Measurements from ENCODE around the gene HNRNPA2B1.

The HNRNPA2B1 gene

DNA sequence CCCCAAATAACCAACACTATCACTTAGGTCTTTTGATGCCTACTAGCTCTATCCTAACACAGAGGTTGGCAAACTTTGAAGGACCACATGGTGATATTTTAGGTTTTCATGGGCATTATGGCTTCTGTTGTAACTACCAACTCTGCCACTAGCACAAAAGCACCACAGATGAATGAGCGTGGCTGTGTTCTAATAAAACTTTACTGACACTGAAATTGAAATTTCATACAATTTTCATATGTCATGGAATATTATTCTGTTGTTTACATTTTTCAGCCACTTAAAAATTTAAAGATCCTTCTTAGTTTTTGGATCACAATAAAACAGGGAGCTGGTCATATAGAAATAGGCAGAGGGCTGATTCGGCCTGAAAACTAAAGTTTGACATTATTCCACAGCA is 27.4 kb upstream of the HNRNPA2B1 start:
- TF ChIP-seq, protein P1, sequence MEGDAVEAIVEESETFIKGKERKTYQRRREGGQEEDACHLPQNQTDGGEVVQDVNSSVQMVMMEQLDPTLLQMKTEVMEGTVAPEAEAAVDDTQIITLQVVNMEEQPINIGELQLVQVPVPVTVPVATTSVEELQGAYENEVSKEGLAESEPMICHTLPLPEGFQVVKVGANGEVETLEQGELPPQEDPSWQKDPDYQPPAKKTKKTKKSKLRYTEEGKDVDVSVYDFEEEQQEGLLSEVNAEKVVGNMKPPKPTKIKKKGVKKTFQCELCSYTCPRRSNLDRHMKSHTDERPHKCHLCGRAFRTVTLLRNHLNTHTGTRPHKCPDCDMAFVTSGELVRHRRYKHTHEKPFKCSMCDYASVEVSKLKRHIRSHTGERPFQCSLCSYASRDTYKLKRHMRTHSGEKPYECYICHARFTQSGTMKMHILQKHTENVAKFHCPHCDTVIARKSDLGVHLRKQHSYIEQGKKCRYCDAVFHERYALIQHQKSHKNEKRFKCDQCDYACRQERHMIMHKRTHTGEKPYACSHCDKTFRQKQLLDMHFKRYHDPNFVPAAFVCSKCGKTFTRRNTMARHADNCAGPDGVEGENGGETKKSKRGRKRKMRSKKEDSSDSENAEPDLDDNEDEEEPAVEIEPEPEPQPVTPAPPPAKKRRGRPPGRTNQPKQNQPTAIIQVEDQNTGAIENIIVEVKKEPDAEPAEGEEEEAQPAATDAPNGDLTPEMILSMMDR (IDR thresholded peaks at IDR 0.05; ENCODE audit: low read depth, low read length): no peak
- DNase-seq (ENCODE audit: extremely low read depth, low read depth): no peak

DNA sequence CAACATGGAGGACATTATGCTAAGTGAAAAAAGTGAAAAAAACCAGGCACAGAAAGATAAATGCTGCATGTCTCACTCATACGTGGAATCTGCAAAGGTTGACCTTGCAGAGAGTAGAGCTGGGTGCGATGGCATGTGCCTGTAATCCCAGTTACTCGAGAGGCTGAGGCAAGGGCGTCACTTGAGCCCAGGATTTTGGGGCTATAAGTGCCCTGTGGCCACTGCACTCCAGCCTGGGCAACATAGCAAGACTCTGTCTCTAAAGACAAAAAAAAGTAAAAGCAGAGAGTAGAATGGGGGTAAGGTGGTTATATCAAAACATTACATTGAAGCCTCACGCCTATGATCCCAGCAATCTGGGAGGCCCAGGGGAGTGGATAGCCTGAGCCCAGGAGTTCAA is 23.8 kb upstream of the HNRNPA2B1 start:
- DNase-seq (ENCODE audit: extremely low read depth, low read depth): no peak
- TF ChIP-seq, protein P1 (IDR thresholded peaks at IDR 0.05; ENCODE audit: low read depth, low read length): no peak

DNA sequence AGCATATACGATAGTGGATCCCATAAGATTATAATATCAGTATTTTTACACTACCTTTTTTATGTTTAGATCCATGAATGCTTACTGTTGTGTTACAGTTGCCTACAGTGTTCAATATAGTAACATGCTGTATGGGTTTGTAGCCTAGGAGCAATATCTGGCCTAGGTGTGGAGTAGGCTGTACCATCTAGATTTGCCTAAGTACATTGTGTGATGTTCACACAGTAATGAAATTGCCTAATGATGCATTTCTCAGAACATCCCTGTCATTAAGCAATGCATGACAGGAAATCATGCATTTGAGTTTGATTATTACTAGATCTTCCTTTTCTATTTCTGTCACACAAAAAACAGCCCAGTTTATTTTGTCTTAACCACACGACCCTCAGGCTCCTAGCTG is 15.5 kb upstream of the HNRNPA2B1 start:
- DNase-seq (ENCODE audit: extremely low read depth, low read depth): no peak
- TF ChIP-seq, protein P1 (IDR thresholded peaks at IDR 0.05; ENCODE audit: low read depth, low read length): no peak

DNA sequence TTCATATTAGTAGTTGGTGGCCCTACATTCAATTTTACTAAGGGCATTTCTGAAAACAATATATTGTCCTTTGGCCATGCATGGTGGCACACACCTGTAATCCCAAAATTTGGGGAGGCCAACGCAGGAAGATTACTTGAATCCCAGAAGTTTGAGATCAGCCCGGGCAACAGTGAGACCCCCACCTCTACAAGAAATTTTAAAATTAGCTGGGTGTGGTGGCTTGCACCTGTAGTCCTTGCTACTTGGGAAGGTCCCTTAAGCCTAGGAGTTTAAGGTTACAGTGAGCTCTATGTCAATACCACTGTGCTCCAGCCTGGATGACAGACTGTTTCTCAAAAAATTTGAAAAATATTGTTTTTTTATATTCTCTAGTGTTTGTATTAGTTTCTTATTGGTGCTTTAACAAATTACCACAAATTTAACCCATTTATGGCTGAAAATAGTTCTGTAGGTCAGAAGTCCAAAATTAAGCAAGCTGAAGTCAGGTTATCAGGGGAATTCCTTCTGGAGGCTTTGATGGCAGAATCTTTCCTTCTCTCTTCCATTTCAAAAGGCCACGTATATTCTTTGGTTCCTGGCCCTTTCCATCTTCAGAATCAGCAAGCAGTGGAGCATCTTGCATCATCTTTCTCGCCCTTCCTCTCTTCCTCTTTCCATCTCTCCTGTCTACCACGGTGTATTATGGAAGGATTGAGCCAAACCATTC is 13.4 kb upstream of the HNRNPA2B1 start:
- no peak for DNase-seq (ENCODE audit: extremely low read depth, low read depth)
- TF ChIP-seq, protein P1 (IDR thresholded peaks at IDR 0.05; ENCODE audit: low read depth, low read length): no peak

DNA sequence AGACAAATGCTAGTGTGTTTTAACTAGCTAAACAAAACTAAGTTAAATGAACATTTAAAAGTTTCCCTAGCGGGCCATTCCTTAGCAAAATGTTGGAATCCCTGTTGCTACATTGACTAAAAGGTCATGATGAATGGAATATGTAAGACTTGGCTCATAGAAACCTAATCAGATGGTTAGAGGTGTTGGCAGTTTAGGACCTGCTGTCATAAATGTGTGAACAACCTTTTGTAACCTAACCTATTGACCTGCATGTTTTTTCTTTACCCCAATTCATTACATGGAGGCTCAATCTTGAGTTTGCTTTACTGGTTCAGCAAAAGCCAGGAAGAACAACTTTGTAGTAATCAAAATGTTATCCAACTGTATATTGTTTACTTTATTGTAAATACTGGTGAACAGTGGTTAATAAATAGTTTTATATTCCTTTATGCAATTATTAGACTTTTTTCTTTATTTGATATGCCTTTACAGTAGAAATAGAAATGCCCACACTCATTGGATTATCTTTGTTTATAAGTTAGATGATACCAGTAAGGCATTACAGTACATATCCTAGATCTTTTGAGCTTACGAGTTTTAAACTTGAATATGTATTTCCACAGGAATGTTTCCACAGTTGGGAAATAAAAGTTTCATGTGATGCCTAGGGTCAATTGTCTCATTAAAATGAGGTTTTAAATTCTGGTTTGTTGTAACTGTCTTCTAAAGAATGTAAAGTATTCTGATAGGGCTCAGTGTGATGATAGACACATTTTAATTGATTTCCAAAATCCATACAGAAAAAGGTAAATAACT is 12.6 kb upstream of the HNRNPA2B1 start:
- DNase-seq (ENCODE audit: extremely low read depth, low read depth): no peak

DNA sequence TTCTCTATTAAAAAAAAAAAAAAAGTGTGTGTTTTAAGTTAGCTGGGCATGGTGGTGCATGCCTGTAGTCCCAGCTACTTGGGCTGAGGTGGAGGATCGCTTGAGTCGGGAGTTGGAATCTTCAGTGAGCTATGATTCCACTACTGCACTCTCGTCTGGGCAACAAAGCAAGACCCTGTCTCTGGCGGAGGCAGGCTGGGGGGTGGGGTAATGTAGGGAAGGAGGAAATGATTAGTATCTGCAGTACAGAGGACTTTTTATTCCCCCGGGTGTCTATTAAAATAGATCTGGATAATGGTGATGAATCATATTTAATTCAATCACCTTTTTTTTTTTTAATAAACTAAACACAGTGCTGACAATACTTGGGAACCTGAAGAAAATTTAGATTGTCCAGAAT is 7.5 kb upstream of the HNRNPA2B1 start:
- DNase-seq (ENCODE audit: extremely low read depth, low read depth): no peak
- TF ChIP-seq, protein P1 (IDR thresholded peaks at IDR 0.05; ENCODE audit: low read depth, low read length): no peak

More for the DNA sequence above, 12.6 kb upstream of the HNRNPA2B1 start:
- TF ChIP-seq, protein P1 (IDR thresholded peaks at IDR 0.05; ENCODE audit: low read depth, low read length): no peak

DNA sequence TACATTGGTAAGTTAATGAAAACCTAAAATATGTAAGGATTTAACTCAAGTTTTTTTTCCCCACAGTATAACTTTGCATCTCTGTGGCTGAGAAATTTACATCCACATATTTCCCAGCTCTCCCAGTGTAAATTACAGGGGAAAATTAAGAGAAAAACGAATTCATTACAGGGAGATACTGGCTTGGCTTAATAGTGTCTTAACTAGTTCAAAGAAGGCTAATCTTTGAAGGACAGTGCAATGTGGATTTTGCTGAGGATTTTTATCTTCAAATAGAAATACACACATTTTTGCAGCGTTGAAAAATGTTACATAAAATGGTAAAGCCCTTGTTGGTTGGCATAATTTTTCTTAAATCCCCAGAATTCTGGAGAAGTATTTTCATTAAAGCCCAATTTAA is 2.5 kb upstream of the HNRNPA2B1 start:
- TF ChIP-seq, protein P1 (IDR thresholded peaks at IDR 0.05; ENCODE audit: low read depth, low read length): no peak
- DNase-seq (ENCODE audit: extremely low read depth, low read depth): no peak

Data from AG09319 (cell line).